Sigmoid colon (tissue), 7 donors: ENCODE data around the gene NCK1. TPM values are rescaled to one million over a fixed set of nuclear protein-coding genes. Genes with fewer than 3 reads are reported as not detected.
A peak's percentile ranks its signal among the peaks of the same experiment; 100 is the strongest.

Experiments used
- DNase-seq: peaks from one replicate; pipeline ENCODE4 v3.0.0-alpha.2; 2019
- H3K27ac ChIP-seq, 4 donors: fragments of 200-600 bp; sonication (generic); one replicate each; pipeline ENCODE4 v1.5.1; 2016 to 2019; ENCODE audit warnings: mild to moderate bottlenecking in 1 of 4
- H3K27me3 ChIP-seq, 3 donors: fragments of 200-600 bp; sonication (generic); one replicate each; pipeline ENCODE4 v1.5.1; 2019; ENCODE audit warnings: mild to moderate bottlenecking in 1 of 3
- H3K36me3 ChIP-seq, 4 donors: fragments of 200-600 bp; sonication (generic); one replicate each; pipeline ENCODE4 v1.5.1; 2016 to 2019
- H3K4me1 ChIP-seq, 4 donors: fragments of 200-600 bp; sonication (generic); one replicate each; pipeline ENCODE4 v1.5.1; 2017 to 2019
- H3K4me3 ChIP-seq, 4 donors: fragments of 200-600 bp; sonication (generic); one replicate each; pipeline ENCODE4 v1.5.1; 2017 to 2019; ENCODE audit warnings: mild to moderate bottlenecking in 2 of 4, moderate library complexity in 1 of 4
- H3K9me3 ChIP-seq, 4 donors: fragments of 200-600 bp in 3 of 4; sonication (generic) in 3 of 4; one replicate each; pipeline versions ENCODE4 v1.5.1 to v1.6.1; 2013 to 2019
- EP300 ChIP-seq, 4 donors: sonication (generic); formaldehyde crosslinking; IDR thresholded peaks; one replicate each; pipeline ENCODE4 v1.6.1; 2017; ENCODE audit warnings: antibody characterized with exemption in 4 of 4
- POLR2A ChIP-seq, 2 donors: fragments of 450-650 bp; IDR thresholded peaks; one replicate each; pipeline ENCODE4 v1.6.1; 2016; ENCODE audit warnings: antibody characterized with exemption in 2 of 2, mild to moderate bottlenecking in 2 of 2, moderate library complexity in 2 of 2
- POLR2AphosphoS5 ChIP-seq, 4 donors: sonication (generic); formaldehyde crosslinking; IDR thresholded peaks; one replicate each; pipeline ENCODE4 v1.6.1; 2017; ENCODE audit warnings: antibody characterized with exemption in 4 of 4
- WGBS, 2 donors: extraction: QIAGEN DNeasy Blood & Tissue Kit; methylation state at CpG; one replicate each; pipeline ENCODE4 v1.1.7; 2013; 5-methylcytosine and 5-hydroxymethylcytosine counted together
- intact Hi-C: fragments of 100-400 bp; cut with DNase I; formaldehyde crosslinking; loops from one replicate; pipeline ENCODE4 v1.15.1; 2023
- polyA plus RNA-seq, 3 donors: library from polyadenylated mRNA; stranded (reverse); fragments of 200-250 nt; gene quantifications; one replicate each; pipeline ENCODE4 v1.2.3, GENCODE V29; 2013
- total RNA-seq, 4 donors: library from RNA; depleted of rRNA; stranded (reverse); fragments of >200 nt; gene quantifications; one replicate each; pipeline ENCODE4 v1.1.0, GENCODE V29; 2016
- TF ChIP-seq, protein P1 (sequence below), 4 experiments: fragments of 450-650 bp in 3 of 4; fragments of 200-600 bp in 1 of 4; IDR thresholded peaks; one replicate each; pipeline ENCODE4 v1.5.1; 2016 to 2019; ENCODE audit warnings: antibody characterized with exemption in 4 of 4, mild to moderate bottlenecking in 3 of 4, moderate library complexity in 2 of 4
- donor health status: healthy with polysubstance abuse.
- donor health status: Bipolar disorder and iron deficiency.
- donor health status: healthy.

Gene NCK1
- total and polyA plus RNA-seq, 7 donors, result 25.5 to 55.1 (median 37.2) TPM

DNA sequence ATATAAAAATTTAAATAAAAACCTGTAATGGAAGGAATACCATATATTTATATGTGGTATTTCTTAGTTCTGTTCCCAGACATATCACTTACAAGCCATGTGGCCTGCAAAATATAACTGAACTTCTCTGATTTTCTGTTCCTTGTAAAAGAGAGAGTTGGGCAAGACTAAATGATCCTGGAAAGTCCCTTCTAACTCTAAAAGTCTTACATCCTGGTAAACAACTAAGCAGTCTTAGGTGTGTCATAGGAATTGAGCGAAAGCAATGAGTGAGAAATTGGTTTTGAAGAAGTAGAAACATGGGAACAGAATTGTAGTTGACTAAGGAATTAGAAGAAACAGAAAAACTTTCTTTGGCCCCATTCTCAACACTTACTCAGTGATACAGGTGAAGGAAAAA lies 70.5 kb downstream of the NCK1 start:
- no peak for DNase-seq
- Histone ChIP-seq H3K9me3 (no peaks in the 10 kb centered on the region), H3K36me3 (peaks cover 0 to 14% (median 0%) of the 10 kb centered on the region in 4 donors), H3K4me1 (peaks cover 0 to 51% (median 26%) of the 10 kb centered on the region in 4 donors), H3K27me3 (no peaks in the 10 kb centered on the region), H3K4me3 (no peak overlapping the region), H3K27ac (peak overlapping the region in 1 of 4 donors; percentile 5)
- intact Hi-C loops, result no loop called here
- TF ChIP-seq, protein P1, sequence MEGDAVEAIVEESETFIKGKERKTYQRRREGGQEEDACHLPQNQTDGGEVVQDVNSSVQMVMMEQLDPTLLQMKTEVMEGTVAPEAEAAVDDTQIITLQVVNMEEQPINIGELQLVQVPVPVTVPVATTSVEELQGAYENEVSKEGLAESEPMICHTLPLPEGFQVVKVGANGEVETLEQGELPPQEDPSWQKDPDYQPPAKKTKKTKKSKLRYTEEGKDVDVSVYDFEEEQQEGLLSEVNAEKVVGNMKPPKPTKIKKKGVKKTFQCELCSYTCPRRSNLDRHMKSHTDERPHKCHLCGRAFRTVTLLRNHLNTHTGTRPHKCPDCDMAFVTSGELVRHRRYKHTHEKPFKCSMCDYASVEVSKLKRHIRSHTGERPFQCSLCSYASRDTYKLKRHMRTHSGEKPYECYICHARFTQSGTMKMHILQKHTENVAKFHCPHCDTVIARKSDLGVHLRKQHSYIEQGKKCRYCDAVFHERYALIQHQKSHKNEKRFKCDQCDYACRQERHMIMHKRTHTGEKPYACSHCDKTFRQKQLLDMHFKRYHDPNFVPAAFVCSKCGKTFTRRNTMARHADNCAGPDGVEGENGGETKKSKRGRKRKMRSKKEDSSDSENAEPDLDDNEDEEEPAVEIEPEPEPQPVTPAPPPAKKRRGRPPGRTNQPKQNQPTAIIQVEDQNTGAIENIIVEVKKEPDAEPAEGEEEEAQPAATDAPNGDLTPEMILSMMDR (IDR thresholded peaks at IDR 0.05), result no peak
- TF ChIP-seq POLR2AphosphoS5 (IDR thresholded peaks at IDR 0.05), result no peak
- no peak for TF ChIP-seq EP300 (IDR thresholded peaks at IDR 0.05)
- TF ChIP-seq POLR2A (IDR thresholded peaks at IDR 0.05), result no peak
- 32 to 60% methylated on average over 1 of the region's 1 CpG for WGBS, 2 donors

DNA sequence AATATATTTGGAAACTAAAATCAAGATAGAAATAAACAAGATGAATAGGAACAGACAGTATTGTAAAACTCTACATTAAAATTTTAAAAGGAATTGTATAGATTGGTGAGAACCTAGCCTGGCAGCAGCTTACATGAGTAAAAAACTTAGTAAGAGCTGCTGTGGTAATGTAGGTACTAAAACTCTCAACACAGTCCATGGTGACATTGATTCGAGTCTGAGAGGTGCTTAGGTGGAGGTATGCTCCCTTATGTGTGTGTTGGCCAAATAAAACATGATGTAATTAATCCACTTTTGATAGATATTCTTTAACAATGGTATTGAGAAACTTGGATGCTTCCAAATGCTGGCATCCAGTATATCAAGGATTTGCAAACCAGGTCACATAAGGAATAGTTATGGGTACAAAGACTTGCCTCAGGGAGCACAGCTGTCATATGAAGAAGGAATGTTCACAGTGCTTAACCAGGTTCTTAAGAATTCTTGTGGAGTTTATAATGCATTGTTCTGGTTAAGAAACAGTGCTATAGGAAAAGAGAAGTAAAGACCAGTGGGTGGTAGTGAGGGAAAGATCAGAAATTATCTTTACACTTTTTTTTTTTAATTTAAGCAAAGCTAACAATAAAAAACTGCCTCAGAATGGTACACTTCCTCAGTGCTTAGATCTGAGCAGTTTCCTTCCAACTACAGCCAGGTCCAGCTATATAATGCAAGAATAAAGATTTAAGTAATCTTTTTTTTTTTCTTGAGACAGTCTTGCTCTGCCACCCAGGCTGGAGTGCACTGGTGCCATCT lies 71.2 kb downstream of the NCK1 start:
- Histone ChIP-seq H3K9me3 (no peaks in the 10 kb centered on the region), H3K27me3 (no peaks in the 10 kb centered on the region), H3K36me3 (peaks cover 0 to 12% (median 0%) of the 10 kb centered on the region in 4 donors), H3K27ac (peak overlapping the region in 1 of 4 donors; percentile 5), H3K4me1 (peaks cover 0 to 53% (median 28%) of the 10 kb centered on the region in 4 donors), H3K4me3 (no peak overlapping the region)
- DNase-seq, result no peak
- TF ChIP-seq, protein P1 (IDR thresholded peaks at IDR 0.05), result no peak
- no peak for TF ChIP-seq POLR2AphosphoS5 (IDR thresholded peaks at IDR 0.05)
- no peak for TF ChIP-seq POLR2A (IDR thresholded peaks at IDR 0.05)
- no peak for TF ChIP-seq EP300 (IDR thresholded peaks at IDR 0.05)
- WGBS, 2 donors, result 56 to 78% methylated on average over 1 of the region's 1 CpG
- intact Hi-C loops, result no loop called here

DNA sequence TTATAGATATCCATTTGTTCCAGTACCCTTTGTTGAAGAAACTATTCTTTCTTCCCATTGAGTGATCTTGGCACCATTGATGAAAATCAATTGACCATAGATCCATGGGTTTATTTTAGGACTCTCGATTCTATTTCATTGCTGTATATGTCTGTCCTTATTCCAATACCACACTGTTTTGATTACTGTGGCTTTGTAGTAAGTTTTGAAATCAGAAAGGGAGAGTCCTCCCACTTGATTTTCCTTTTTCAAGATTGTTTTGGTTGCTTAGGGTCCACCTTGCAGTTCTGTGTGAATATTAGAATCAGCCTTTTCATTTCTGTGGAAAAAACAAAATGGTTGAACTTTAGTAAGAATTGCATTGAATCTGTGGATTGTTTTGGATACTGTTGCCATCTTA lies 75.2 kb downstream of the NCK1 start:
- Histone ChIP-seq H3K27me3 (no peaks in the 10 kb centered on the region), H3K9me3 (no peaks in the 10 kb centered on the region), H3K27ac (peak overlapping the region in 1 of 4 donors; percentile 4), H3K4me1 (peaks cover 0 to 34% (median 13%) of the 10 kb centered on the region in 4 donors), H3K4me3 (no peak overlapping the region), H3K36me3 (no peaks in the 10 kb centered on the region)
- WGBS, 2 donors, result 96 to 100% methylated on average over 1 of the region's 1 CpG
- TF ChIP-seq, protein P1 (IDR thresholded peaks at IDR 0.05), result no peak
- TF ChIP-seq EP300 (IDR thresholded peaks at IDR 0.05) (no peak), POLR2A (IDR thresholded peaks at IDR 0.05) (no peak), POLR2AphosphoS5 (IDR thresholded peaks at IDR 0.05) (no peak)
- no peak for DNase-seq
- intact Hi-C loops, result no loop called here

DNA sequence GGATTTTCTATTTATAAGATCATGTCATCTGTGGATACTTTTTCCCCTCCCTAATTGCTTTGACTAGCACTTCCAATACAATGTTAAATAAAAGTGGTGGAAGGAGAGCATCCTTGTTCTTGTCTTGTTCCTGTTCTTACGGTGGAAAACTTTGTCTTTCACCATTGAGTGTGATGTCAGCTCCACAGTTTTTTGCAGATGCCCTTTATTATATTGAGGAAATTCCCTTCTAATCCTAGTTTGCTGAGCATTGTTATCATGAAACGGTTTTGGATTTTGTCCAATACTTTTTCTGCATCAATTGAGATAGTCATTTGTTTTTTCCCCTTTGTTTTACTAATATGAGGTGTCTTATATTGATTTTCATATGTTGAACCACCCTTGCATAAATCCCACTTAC lies 75.8 kb downstream of the NCK1 start:
- peak overlapping the region in 1 of 4 donors; percentile 4 for H3K27ac ChIP-seq
- intact Hi-C loops, result no loop called here

More for the DNA sequence above, 75.8 kb downstream of the NCK1 start:
- Histone ChIP-seq H3K4me3 (no peak overlapping the region), H3K27me3 (no peaks in the 10 kb centered on the region), H3K36me3 (no peaks in the 10 kb centered on the region), H3K4me1 (peaks cover 0 to 33% (median 18%) of the 10 kb centered on the region in 4 donors), H3K9me3 (no peaks in the 10 kb centered on the region)
- WGBS, 2 donors, result 9 to 51% methylated on average over 2 of the region's 2 CpGs
- no peak for TF ChIP-seq EP300 (IDR thresholded peaks at IDR 0.05)
- TF ChIP-seq, protein P1 (IDR thresholded peaks at IDR 0.05), result no peak
- TF ChIP-seq POLR2AphosphoS5 (IDR thresholded peaks at IDR 0.05), result no peak
- TF ChIP-seq POLR2A (IDR thresholded peaks at IDR 0.05), result no peak
- DNase-seq, result no peak
